Limb (tissue), 2 donors: ENCODE results near the gene KIF19.

Experiments
- DNase-seq, 2 donors: peaks; one replicate each; pipeline ENCODE4 v3.0.0-alpha.2; 2016; ENCODE audit errors: extremely low spot score in 2 of 2

The KIF19 gene

GRCh38 chr17:74340470-74341023 lies 14.5 kb downstream of the KIF19 start:
- no peak for DNase-seq

DNA sequence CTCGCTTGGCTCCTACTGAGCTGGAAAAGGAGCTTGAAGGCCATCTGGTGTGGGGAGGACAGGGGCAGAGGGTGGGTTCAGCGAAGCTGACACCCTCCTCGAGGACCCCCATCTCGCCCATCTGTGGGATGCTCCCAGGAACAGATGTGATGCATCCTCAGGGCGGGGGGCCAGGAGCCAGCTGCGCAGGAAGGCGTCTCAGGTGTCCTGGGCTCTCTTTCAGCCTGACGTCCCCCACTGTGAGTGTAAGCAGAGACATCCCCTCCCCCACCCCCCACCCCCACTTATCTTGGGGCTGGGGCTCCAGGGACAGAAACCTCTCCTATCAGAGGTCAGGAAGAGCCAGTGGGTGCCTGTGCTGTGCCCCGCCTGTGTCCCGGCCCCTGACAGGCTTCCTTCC lies 16.2 kb downstream of the KIF19 start:
- DNase-seq, result peak in 1 of 2 donors; percentile 38

- no peak for DNase-seq
Measured at GRCh38 chr17:74343121-74343520, 17.1 kb downstream of the KIF19 start.

DNA sequence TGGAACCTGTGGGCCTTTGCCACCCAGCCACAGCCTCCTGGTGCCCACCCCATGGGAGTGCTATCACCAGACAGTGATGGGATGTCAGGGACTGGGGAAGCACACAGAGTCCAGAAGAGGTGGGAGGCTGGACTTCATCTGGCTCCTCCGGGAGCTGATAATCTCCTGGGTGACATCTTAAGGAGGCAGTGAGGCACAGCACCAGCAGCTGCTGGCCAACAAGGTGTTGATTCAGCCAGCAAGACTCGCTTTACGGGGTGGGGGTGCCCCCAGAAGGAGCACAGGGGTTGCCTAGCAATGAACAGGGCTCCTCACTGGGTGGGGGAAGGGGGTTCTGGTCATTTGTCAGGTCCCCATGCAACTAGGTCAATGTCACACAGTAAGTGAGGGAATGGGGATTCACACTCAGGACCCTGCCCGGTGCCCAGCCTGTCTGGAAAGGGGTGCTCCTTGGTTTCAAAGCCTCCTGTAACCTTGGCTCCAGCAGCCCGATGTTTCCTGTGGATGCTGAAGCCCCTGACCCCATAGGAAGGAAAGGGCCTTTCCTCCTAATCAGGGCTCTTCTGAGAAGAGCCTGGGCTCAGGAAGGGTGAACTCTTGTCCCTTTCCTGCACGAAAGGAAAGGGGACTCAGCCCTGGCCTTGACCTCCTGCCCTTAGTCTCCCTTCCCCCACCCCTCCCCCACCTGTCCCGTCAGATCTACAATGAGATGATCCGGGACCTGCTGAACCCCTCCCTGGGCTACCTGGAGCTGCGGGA lies 17.7 kb downstream of the KIF19 start:
- DNase-seq, result peak in 1 of 2 donors; percentile 21

DNA sequence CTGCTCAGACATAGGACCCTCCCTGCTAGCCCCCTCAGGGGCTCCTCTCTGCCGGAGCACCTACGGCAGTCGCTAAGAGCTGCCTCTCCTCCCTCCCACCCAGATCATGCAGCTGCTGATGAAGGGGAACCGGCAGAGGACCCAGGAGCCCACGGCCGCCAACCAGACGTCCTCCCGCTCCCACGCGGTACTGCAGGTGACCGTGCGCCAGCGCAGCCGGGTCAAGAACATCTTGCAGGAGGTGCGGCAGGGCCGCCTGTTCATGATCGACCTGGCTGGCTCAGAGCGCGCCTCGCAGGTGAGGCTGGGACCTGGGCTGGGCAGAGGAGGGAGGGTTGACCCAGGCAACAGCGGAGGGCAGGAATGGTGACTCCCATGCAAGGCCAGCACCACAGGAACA lies 18.6 kb downstream of the KIF19 start:
- DNase-seq, result no peak

DNA sequence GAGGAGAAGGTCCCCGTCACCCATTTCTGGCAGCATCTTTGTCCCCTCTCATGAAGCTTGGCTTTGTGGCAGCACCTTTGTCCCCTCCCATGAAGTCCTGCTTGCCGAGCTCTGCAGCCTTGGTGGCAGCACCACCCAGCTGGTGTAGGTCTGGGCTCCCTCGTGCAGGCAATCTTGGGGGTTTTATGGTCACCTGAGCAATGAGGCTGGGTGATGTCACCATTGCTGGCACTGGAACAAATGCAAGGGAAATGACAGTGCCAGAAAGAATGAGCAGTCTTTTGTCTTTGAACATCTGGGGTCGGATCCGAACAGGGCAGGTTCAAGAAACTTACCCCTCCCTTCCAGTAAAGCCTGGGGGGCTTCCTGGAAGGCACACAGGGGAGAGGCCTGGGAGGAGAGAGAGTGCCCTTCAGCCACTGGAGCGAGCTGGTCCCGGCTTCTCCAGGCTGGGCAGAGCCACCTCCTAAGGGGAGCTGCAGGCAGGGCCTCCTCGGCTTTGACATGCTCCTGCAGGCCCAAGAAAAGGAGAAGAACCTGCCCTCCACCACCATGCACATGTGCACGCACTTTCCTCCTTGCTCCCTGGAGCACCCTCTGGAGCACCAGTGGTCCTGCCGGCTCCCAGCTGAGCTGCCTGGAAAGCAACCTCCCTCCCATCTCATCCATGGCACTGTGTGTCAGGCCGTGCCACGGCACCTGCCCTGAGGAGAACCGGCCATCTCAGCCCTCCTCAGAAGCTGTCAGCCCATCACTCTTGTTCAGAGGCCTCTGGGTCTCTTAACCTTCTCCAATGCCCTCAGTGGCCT lies 19.6 kb downstream of the KIF19 start:
- DNase-seq, result no peak

DNA sequence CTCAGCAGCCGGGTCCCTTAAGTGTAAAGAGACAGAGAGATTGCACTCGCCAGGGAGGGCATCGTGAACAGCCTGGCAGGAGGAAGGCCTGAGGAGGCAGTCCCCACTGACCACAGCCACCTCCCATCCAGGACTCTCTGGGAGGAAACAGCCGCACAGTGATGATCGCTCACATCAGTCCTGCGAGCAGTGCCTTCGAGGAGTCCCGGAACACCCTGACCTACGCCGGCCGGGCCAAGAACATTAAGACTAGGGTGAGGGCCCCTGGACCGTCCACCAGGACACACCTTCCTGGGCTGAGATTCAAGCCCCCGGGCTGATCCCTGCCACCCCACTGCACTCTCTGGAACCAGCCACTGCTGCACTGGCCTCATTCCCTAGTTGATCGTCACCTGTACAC lies 21.6 kb downstream of the KIF19 start:
- no peak for DNase-seq

DNA sequence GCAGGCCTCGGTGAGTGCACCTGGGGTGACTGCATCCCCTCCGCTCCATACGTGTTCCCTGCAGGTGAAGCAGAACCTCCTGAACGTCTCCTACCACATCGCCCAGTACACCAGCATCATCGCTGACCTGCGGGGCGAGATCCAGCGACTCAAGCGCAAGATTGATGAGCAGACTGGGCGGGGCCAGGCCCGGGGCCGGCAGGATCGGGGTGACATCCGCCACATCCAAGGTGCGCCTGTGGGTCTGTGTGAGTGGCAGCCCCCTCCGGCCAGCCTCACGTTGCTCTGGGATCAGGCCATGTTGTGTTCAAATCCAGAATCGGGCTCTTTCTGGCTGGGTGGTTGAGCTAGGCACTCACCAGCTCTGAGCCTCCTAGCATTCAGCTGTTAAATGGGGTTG lies 23.1 kb downstream of the KIF19 start:
- DNase-seq, result no peak

GRCh38 chr17:74350486-74350885 lies 24.5 kb downstream of the KIF19 start:
- no peak for DNase-seq

DNA sequence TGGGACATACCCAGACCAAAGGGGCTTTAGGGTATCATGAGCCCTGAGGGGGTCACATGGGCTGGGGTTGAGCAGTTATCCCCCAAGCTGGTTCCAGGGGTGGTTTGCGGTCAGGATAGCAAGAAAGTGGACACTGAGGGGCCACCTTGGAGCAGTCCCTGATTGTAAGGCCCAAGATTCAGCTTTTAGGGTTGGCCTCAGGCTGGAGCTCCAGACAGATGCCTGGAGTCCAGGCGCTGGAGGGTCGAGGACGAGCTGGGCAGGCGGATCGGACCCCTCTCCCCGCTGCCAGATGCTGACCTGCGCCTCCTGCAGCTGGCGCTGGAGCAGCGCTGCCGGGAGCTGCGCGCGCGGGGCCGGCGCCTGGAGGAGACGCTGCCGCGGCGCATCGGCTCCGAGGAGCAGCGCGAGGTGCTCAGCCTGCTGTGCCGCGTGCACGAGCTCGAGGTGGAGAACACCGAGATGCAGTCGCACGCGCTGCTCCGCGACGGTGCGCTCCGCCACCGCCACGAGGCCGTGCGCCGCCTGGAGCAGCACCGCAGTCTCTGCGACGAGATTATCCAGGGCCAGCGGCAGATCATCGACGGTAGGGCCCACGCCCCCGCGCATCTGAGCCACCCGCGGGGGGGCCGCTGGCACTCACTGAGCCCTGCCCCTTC lies 25.7 kb downstream of the KIF19 start:
- DNase-seq, result no peak

GRCh38 chr17:74353446-74354060 lies 27.5 kb downstream of the KIF19 start:
- DNase-seq, result no peak

GRCh38 chr17:74354123-74354522 lies 28.1 kb downstream of the KIF19 start:
- no peak for DNase-seq

GRCh38 chr17:74354561-74354960 lies 28.5 kb downstream of the KIF19 start:
- no peak for DNase-seq

GRCh38 chr17:74355065-74355464 lies 29.0 kb downstream of the KIF19 start:
- no peak for DNase-seq

DNA sequence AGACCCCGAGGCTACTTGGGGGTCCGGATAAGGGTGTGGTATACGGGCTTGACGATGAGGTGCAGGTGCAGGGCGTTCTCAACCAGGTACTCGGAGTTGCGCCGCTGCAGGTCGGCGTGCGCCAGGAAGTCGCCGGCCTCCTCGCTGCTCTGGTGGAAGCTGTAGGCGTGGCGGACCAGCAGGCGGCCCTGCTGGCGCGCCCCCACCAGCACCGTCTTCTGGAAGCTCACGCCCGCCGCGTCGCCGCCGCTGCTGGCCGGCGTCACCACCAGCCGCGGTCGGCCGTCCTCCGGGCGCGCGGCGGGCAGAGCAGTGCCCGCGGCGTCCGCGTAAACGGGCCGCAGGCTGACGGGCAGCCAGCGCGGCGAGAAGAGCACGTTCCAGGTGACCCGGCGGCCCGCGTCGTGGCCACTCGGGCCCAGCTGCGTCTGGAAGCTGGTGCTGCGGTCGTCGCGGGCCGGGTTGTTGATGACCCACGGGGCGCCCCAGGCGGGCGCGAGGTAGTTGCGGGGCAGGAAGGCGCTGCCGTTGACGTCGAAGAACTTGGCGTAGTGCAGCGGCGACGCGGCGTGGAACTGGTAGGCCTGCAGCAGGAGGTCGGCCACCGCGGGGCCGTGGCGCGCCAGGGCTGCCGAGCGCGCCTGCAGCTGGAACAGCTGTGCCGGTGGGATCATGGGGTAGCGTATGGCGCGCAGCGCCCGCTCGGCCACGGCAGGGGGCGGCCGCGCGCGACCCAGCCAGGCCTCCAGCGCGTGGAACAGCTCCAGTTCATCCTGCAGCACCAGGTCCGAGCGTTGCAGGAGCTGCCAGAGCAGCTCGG lies 30.8 kb downstream of the KIF19 start:
- peak in 1 of 2 donors; percentile 55 for DNase-seq

- no peak for DNase-seq
Measured at GRCh38 chr17:74357466-74357809, 31.4 kb downstream of the KIF19 start.

- DNase-seq, result no peak
Measured at GRCh38 chr17:74358697-74359096, 32.7 kb downstream of the KIF19 start.

DNA sequence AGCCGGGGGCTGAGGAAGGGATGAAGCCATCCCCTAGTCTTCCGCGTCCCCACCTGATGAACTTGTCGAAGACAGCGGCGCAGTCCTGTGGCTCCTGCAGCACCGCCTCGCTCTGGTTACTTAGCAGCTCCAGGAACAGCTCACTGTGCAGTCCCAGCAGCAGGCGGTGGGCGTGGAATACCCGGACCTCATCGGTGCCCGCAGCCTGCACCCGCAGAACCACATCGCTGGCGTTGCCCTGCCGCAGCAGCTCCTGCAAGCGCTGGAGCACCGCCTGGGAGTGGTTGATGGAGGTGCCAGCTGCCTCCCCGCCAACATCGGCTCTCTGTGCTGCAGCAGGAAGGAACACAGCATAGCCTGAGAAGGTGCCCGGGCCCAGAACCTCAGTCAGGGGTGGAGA lies 33.9 kb downstream of the KIF19 start:
- DNase-seq, result no peak

GRCh38 chr17:74360899-74361229 lies 34.8 kb downstream of the KIF19 start:
- no peak for DNase-seq

DNA sequence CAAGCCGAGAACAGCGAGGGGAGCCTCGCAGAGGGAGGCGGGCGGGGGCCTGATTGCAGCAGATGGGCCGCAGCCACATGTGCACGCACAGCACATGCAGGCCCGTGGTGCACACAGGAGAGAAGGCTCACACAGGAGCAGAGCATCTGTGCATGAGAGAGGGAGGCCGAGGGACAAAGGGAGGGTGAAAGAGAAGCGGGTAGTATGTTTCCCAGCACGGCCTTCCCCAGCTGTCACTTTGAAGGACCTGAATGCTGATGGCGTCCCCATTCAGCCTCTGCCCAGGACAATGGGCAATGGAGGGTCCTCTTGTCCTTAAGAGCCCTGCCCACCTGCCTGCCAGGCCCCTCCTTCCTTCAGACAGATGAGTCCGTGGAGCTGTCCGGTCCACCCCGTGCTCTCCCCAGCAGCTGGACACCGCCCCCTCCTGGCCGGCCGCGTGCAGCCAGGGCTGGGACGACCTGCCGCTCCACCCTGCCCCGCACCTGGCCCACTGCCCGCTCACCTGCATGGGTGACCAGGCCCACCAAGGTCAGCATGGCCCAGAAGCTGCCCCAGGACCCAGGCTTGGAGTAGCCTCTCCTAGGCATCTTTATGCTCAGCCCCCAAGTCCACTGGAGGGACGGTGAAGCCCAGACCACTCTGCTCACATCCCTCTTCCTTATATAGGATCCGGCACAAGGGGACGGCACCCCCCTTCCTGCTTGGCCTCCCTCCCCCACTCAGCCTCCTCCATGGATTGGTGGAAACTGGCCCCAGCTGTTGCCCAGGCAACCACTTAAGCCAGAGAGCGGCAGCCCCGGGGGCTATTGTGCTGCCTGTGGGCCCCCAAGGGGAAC lies 35.4 kb downstream of the KIF19 start, which contains the start of gene BTBD17:
Gene BTBD17, minus strand, starts transcription at position 639 of the 839 bp plus-strand sequence. Its CDS starts 49 bp downstream, at position 590.
- DNase-seq, result peak in 1 of 2 donors; percentile 80
